Left lobe of liver (tissue), 2 donors: ENCODE measurements around the gene SEPTIN8. TPM values are rescaled to one million over a fixed set of nuclear protein-coding genes. Genes with fewer than 3 reads are reported as not detected.

Source experiments
- ATAC-seq: fragments of 200-7000 bp; cut with Tn5 transposase; one replicate; pipeline ENCODE4 v1.9.1; 2020; ENCODE audit warnings: mild to moderate bottlenecking, moderate library complexity
- DNase-seq: peaks from one replicate; pipeline ENCODE4 v3.0.0-alpha.2; 2020; ENCODE audit warnings: low spot score
- total RNA-seq: library from RNA; stranded (reverse); gene quantifications from one replicate; pipeline ENCODE4 v1.2.1, GENCODE V29; 2021
- donor health status: DM: no; HTN: no; CAD: no; lungs with moderate emphysema.
- donor health status: DM: no; HTN: yes; CAD: no.

SEPTIN8 gene
- total RNA-seq, 1 donor from 2014 or later, result 12.2 TPM

DNA sequence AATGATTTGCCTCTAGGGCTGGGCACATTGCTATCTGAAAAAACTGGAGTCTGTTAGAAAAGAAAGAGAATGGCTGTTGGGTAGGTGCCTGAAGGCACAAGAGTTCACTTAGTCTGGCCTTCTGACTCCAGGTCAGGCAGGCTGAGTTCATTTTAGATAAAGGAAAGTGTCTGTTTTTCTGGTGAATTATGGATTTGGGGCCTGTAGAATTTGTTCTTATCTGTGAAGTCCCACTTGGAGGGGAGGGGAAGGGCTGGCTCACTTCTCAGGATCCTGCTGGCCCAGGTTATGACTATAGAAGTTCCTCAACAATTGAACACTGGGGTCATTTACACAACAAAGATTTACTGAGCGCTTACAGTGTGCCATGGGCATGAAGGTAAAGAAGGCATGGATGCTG is 11.5 kb upstream of the SEPTIN8 start:
- ATAC-seq, result peak; percentile 52
- DNase-seq, result no peak

DNA sequence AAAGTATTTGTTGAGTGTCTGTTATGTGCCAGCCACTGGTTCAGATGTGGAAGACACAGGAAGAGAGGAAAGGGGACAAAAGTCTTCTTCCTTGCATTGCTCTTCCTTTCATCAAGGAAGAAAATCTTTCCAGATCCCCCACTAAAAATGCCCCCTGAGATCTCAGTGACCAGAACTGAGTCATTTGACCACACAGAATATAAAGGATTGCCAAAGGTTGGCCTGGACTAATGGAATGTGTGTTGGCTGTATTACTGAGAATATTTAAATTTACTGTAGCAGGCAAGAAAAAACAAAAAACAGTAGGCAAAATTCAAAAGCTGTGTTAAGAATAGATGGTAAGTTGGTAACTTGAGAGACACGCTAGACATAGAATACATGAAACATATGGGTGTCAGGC is 10.0 kb upstream of the SEPTIN8 start:
- ATAC-seq, result no peak
- no peak for DNase-seq

DNA sequence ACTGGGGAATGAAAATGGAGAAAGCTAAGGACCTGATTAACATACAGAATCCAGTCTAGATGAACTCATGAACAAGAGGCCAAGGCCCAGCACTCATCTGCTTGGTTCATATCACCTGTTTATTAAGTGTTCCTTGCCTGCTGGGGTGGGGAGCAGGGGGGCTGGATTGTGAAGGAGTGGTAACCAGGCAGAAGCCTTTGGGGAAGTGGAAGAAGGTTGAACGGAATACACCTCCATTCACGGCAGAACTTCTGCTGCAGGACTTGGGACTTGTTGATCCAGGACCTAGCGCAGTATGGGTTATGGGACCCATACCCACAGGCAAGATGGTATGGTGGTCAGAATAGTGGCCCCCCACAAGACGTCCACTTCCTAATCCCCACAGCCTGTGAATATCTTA is 8.8 kb upstream of the SEPTIN8 start:
- DNase-seq, result no peak
- ATAC-seq, result no peak

DNA sequence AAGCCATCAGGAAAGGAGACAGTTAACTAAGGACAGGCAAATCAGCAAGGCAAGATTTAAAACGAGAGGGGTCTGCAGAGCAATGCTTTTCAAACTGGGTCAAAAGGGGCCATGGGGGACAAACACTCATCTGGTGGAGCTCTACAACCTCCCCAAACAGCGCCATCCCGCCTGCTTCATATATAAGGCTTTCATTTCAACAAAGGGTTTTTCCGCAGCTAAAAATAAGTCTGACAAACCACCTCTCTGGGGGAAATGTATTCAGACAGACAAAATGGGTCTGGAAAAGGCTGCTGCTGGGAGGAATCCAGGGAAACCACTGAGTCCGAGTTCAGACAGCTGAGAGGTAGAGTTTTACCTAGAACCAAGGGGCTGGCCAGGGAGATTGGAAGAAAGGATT is 8.3 kb upstream of the SEPTIN8 start:
- no peak for DNase-seq
- no peak for ATAC-seq

DNA sequence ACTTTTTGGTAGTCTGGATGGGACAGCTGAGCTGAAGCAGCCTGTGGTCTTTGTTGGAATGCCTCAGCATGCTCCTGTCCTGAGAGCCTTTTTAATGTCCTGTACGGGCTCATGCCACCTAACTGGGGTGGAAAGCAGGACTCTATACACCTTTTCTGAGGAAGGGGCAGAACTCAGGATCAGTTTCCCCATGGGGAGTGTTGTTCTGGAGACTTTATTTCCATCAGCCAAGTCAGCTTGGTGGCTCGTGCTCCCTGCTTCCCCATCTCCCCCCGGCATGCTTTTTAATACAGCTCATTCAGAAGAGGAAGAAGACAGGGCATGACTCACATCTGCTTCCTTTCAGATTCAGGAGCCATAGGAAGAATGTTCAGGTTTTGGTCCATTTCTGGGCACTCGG is 5.1 kb upstream of the SEPTIN8 start:
- DNase-seq (no peak), ATAC-seq (no peak)

DNA sequence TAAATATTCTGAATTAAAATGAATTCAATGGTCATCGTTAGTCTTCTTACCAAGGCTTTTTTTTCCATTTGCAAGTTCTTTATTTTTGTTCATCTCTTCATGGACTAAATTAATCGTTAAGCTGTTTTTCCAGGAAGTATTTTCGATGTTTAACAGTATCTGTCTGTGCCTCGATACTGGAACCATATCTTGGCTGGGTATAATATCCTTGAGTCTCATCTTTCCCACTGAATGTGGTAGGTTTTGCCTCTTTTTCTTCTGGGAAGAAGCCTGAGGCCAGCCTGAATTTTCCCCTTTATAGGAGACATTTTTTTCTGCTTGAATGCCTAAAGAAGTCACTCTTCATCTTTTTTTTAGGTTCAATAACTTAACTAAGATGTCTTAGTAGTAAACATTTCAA is 4.0 kb upstream of the SEPTIN8 start:
- no peak for ATAC-seq
- no peak for DNase-seq

DNA sequence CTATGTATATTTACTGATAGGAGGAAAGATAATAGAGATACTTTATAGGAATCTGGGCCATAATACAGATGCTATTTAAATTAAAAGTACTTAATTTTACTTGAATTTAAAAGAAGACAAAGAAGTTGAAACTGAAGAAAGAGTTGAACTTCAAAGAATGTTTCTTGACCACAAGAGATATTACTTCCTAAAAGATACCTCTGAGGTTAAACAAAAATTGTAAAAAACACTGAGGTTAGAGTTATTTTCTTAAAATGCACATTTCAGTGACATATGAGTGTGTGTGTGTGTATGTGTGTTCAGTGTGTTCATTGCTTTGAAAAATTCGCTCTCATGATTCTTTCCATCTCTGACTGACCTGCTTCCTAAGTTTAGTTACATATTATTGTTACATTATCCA is 3.5 kb upstream of the SEPTIN8 start:
- no peak for DNase-seq
- no peak for ATAC-seq

DNA sequence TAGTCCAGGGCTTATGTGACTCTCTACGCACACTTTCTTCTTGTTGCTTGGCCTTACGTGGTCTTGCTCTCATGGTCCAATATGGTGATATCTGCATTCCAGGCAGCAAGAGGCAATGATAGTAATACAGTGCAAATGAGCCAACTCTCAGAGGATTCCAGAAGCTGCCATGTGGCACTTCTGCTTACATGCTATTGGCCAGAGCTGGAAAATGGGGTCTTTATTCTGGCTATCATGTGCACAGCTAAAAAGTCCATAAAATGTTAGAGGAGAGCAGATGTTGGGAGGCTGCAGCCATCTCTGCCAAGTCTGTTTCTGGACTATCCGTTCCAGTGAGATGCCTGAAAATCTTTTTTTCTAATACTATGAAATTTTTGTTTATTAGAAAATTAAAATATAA is 2.9 kb upstream of the SEPTIN8 start:
- DNase-seq (no peak), ATAC-seq (no peak)

DNA sequence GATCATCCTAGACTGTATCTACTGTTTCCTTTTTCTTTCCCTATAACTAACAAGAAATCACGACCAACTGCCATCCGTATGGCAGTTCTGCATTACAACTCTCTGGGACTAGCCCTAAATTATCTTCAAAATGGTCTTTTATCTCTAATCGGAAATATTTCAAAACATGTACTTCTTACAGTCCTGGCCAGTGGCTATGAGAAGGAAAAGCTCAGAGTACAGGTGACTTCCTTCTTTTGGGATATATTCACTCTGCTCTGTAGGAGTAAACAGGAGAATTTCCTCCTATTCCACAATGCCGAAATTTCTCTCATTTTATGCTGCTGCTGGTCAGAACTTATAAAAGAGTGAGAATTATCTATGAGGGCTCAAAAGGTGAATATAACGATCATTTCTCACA is 1.8 kb upstream of the SEPTIN8 start:
- DNase-seq, result no peak
- ATAC-seq, result no peak

DNA sequence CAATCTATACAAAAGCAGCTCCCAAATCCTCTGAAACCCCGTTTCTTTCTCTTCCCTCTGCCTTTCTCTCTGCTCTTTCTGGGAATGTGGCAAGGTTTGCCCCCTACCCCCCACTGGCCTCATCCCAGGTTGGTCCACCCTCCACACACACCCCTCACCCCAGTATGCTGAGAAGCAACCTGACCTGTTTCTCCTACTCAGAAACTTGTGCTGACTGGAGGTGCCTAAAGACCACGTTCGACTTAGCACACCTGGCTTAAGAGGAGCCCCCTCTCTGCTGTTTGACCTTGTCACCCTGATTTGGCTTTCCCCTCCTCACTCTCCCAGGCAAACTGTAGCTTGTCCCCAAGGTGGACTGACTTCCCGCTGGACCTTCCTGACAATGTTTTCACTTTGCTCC is 1.1 kb upstream of the SEPTIN8 start:
- ATAC-seq (no peak), DNase-seq (no peak)

DNA sequence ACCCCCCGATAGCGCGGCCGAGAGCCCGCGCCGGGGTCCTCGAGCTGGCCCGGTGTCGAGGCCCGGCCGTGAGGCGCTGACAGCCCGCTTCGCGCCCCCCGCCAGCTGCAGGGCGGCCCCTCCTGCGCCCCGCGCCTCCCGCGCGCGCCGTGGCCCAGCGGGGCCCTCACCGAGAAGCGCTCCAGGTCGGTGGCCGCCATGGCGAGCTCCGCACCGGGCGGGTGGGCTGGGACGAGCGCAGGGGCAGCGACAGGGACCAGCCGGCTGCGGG is 166 bp downstream of the SEPTIN8 start:
- ATAC-seq (no peak), DNase-seq (no peak)

DNA sequence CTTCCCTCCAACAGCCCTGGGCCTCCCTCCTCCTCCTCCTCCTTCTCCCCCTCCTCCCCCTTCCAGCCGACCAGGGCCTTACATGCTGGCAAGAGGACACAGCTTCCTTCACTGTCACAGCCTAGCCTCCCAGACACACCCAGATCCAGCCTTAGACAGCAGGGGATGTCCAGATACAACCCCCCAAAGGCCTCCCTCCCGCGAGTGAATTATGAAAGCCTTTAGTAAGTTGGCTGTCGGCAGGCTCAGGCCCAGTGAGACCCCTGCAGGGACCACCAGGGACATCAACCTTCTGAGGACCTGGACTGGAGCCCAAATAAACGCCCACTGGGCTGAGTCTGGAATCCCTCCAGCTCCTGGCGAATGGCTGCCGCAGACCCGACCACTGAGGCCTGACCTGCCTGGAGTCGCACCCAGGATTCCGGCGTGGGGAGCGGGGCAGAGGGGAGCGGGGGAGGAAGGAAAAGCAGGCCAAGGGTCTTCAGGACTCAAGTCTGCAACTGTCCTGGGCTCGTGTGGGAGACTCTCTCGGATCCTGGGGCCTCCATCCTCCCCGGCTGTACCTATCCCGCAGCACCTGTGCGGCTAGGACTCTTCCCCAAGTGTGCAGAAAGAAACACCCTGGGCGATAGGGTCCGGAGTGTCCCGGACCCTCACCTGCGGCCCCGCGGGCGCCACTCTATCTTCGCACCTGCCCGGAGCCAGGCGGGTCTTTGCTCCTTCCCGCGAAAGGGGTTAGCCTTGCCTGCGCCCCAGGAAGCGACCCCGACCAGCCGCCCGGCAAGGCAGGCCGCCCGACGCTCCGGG is 705 bp downstream of the SEPTIN8 start:
- ATAC-seq (peak; percentile 29), DNase-seq (no peak)

DNA sequence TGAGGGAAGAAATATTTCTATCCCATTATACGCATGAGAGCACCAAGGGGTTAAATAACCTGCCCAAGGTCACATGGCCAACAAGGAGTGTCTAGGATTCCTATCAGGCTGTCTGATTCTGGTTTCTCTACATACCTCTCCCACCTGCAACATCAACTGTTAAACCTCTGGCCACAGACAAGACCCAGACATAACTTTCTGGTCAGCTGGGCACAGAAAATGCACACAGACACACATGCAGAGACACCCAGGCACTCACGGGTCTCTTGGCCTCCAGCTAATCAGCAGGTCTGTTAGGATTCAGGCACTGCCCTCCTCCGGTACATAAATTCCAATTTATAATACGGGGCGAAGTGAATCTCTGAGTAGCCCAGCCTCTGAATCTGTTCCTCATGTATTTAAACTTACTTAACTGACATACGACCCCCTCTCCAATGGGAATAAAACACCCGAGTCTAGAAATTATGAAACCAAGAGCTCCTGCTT is 1.5 kb downstream of the SEPTIN8 start:
- DNase-seq (no peak), ATAC-seq (no peak)

DNA sequence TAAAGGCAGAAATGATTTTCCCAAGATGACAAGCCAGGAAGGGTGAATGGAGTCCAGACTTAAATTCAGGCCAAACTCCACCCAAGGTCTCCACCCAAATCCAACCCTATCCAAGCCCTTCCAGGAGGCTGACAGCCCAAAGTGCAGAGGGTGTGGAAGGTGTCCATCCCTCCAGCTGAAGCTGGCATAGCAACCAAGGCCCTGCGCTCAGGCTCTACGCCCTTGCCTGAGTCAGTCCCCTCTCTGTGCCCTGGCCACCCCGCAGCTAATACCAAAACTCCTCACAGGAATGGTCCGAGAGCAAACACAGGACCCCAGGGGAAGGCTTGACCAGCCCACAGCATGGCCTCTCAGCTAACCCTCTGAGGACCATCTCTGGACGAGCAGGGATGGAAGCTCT is 2.1 kb downstream of the SEPTIN8 start:
- ATAC-seq (no peak), DNase-seq (no peak)

DNA sequence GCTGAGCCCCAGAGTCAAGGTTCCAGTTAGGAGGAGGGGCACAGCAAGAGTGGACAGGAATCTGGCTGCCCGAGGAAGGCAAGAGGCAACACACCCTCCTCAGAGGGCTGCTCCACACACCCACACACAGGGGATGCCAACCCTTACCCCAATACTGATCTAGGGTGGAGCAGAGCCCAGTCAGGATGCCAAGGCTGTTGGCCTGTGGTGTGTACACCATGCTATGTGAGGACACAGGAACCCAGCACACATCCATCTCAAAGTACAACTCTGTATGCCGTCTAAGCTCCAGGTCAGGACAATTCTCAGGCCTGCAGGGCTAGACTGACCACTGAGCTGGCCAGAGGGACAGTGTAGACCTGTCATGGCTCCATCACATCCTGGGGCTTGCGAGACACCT is 2.6 kb downstream of the SEPTIN8 start:
- ATAC-seq, result no peak
- no peak for DNase-seq

DNA sequence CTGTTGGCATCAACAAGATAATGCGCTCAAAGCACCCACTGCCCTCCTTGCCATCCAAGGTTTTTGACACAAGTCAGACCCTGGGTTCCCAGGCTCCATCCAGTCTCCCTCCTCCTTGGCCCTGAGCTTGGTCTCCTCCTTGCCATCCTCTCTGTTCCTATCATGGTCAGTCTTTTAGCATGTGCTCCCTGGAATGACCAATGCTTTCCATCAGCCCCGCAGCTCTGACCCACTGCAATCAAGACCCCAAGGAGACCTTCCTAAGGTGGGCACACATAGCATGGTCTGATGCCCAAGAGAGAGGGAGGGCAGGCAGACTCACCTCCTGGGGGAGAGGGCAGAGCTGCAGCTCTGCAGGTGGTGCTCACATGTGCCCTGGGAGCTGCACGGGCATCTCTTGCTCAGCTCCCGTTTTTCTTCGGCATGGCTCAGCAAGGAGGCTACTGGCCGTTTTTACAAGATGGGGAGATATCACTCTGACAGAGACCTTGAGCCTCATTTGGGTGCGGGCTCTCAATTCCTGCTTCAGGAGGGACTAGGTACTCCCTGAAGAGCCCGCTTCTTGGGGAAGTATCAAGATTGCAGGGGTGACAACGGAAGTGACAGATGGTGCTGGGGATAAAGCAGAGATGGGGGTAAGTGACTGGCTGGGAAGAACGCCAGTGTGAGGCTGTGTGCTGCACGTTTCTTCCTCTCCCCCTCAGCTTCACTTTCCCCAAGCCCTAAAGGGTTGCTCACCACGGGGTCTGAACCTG is 3.3 kb downstream of the SEPTIN8 start:
- ATAC-seq, result no peak

DNA sequence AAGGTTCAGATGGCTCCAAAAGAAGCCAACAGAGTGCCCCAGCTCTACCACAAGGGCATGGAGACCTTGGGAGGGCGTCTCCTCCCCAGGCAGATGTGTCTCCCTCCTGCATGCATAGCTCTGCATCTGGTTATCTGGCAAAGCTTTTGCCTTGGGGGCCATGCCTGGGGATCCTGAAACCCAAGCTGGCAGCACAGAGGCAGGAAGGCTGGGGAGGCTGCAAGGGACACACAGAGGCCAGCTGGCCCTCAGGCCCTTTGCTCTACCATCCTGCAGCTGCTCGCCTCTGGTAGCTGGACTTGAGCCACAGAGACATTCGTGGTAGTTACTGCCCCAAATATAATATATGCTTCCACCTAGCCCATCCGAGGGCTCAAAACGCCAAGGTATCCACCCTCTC is 3.9 kb downstream of the SEPTIN8 start:
- ATAC-seq, result no peak
- DNase-seq, result no peak

More for the DNA sequence above, 3.3 kb downstream of the SEPTIN8 start:
- DNase-seq, result no peak

DNA sequence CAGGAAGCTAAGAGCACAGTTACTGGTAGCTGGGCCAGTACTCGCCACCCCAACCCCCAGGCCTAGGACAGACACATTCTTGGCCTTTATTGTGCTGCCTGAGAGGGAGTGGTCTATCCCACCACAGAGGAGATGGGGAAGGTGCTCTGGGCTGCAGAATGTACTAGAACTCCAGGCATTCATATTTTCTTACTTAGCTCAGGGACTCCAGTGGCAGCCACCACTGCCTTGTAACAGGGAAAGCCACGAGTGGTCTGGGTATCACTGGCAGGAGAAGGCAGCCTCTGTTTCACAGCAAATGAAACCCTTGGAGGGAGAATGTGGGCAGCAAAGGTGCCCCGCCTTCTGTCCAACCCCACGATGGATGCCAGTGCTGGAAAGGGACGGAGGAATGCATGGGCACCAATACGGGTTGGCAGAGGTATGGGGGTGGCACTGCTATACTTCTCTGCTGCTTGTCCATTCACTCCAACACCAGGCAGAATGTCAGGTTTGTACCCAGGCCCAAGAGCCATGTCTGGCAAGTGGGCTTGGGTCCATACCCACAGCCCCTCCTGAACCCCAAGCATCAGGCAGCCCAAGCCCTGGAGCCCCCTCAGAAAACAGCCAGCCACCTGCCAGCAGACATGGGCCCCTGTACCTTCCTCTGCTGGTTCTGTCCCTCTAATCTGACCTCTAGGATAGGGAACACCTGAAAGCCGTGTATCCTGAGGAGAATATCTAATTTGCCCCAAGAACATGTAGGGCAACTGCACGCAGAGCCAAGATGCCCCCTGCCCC is 4.6 kb downstream of the SEPTIN8 start:
- DNase-seq, result no peak
- no peak for ATAC-seq

DNA sequence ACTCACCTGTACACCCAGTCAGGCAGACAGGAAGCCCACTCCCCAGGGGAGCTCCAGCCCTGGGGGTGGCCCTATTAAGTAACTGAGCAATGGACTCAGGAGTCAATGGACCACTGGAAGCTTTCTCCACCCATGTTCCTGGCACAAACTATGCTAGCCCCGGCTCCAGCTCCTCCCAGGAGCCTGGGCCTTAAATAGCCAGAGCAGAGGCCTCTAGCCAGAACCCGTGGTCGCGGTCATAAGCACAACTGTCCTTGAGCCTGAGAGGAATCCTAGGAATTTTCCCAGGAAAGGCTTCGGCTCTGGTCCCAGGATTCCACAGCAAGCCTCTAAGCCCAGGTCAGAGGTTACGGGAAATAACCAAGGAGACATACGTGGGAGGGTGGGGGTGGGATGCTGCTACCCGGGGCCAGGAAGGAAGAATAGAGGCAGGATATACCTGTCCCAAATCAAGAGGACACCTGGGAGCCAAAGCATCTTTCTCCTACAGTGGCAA is 5.5 kb downstream of the SEPTIN8 start:
- no peak for DNase-seq

DNA sequence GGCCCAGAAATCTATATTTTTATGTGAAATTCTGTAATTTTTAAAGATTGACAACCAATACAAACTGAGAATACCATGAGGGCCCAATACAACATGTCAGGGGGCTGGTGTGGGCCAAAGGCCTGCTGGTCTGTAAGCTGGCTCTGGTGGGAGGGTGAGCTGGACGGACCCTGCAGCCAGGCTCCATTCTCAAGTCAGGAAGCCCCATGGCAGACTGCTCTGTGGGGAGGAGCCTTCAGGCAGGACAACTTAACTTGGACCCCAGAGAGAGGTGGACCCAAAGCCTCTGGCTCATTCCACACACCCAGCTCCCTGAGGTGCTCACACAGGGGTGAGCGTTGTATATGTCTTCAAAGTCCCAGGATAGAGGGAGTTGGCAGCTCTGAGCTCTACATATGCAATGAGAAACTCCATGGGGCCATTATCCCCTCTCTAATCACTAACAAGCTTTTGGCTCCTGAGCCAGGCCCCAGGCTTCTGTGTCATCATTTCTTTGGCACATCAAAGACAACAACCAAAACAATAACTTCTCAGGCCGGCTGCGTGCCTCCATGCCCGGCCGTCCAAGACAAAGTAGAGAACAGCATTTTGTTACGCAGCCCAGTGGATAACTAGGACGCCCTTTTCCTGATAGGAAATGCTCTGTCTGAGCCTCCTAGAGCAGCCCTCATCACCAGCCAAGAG is 6.4 kb downstream of the SEPTIN8 start:
- DNase-seq (no peak), ATAC-seq (no peak)

More for the DNA sequence above, 5.5 kb downstream of the SEPTIN8 start:
- ATAC-seq, result no peak

DNA sequence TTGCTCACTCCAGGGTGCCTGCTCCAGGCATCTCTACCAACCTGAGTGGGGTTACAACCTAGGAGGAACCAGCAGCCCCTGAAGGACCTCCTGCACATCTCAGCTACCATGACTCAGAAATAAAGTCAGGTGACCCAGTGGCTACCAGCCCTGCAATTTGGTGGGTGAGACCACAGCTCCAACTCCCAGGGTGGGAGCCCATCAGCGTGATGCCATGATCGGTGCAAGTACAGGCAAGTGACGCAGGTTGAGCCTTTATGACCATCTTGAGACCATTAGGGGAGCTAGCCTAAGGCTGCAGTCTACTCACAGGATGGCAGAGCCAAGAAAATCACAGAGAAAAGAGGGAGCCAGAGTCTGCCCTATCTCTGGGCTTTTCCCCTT is 8.6 kb downstream of the SEPTIN8 start:
- DNase-seq (no peak), ATAC-seq (no peak)
